Left cardiac atrium (tissue), 4 donors: Measurements from ENCODE around the gene NTF4. TPM values are rescaled to one million over a fixed set of nuclear protein-coding genes. Genes with fewer than 3 reads are reported as not detected.
"Not testable (repeated sequence)": the region's sequence is repeated elsewhere in the genome, so short reads cannot be mapped to it uniquely, and the experiment has no call there.

ENCODE experiments used
- ATAC-seq, 2 donors: fragments of 200-7000 bp; cut with Tn5 transposase; one replicate each; pipeline ENCODE4 v1.9.1; 2020; ENCODE audit warnings: mild to moderate bottlenecking in 2 of 2, moderate library complexity in 2 of 2
- DNase-seq: peaks from one replicate; pipeline ENCODE4 v3.0.0-alpha.2; 2020
- intact Hi-C, 2 donors: fragments of 100-400 bp; cut with DNase I; formaldehyde crosslinking; loops; one replicate each; pipeline versions ENCODE4 v1.14.1 to v1.15.1; 2022 to 2023
- total RNA-seq, 2 donors: library from RNA; stranded (reverse); fragmentation: NEBNext Ultra II Directional; extraction: Animal tissue kit (Norgen Biotek cat#: 25700); gene quantifications; one replicate each; pipeline ENCODE4 v1.2.1, GENCODE V29; 2021
- donor health status: DM: no; HTN: yes; CAD: no.
- donor health status: DM: no; HTN: yes; CAD: no; lungs with severe emphysema.
- donor health status: DM: yes; HTN: yes; CAD: no.
- donor health status: Dilated cardiomyopathy.

NTF4 gene
- total RNA-seq, 2 donors from 2014 or later: 0.81 to 1.2 TPM

DNA sequence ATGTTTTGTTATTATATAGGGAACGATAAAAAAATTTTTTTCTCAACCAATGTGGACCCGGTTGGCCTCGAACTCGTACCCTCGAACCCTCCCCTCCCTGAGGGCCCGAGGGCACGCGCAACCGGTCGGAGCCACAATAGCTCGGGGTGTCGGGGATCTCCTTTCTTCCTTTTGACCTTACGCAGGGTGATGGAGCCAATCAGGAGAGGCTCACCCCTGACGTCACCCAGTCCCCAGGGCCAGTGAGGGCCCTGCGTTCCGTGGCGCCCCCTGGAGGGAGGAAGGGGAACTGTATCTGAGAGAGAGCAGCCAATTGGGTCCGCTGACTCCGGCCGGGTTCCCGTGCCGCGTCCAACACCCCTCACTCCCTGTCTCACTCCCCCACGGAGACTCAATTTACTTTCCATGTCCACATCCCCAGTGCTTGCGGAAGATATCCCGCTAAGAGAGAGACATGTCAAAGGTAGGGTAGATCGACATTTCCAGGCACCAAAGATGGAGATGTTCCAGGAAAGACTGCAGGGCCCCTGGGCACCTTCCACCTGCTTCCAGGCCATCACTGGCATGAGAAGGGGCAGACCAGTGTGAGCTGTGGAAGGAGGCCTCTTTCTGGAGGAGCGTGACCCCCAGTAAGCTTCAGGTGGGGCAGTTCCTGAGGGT is 32.8 kb downstream of the NTF4 start, which contains the start of gene CGB2:
CGB2 (plus strand) TSS at position 249 of the 660 bp plus-strand sequence; CDS start at position 455, 206 bp downstream.
- DNase-seq, intact Hi-C loops, ATAC-seq: not testable (repeated sequence)

GRCh38 chr19:49030323-49030722 is 34.3 kb downstream of the NTF4 start:
- ATAC-seq, DNase-seq, intact Hi-C loops: not testable (repeated sequence)

DNA sequence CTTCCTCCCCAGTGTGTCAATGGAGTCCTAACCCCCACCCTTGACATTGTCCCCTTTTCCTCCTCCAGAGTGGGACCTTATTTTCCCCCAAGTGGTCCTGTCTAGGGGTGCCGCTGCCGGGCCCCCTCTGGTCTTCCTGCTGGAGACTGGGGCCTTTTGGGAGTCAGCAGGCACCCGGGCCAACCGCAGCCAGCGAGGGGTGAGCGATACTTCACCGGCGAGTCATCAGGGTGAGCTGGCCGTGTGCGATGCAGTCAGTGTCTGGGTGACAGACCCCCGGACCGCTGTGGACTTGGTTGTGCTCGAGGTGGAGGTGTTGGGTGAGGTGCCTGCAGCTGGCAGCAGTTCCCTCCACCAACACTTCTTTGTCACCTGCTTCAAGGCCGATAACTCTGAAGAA is 34.9 kb downstream of the NTF4 start:
- ATAC-seq, DNase-seq, intact Hi-C loops: not testable (repeated sequence)

DNA sequence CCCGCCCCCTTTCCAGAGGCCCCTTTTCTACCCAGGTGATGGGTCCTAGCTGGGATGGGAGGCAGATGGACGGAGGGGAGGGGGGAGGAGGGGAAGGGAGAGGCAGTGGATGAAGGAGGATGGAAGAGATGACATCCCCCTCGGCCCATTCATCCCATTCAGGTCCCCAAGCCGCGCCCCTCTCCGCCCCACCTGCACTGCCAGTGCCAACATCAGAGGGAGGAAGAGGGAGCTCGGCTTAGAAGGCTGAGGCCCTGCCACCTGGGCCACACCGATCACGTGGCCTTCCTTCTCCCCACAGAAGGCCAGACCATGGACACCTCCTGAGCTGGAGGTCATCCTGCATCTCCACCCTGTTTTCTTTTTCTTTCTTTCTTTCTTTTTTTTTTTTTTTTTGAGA is 35.9 kb downstream of the NTF4 start:
- ATAC-seq, DNase-seq, intact Hi-C loops: not testable (repeated sequence)

GRCh38 chr19:49025599-49025998 is 39.0 kb downstream of the NTF4 start:
- intact Hi-C loops, DNase-seq, ATAC-seq: not testable (repeated sequence)

GRCh38 chr19:49025088-49025487 is 39.5 kb downstream of the NTF4 start:
- intact Hi-C loops, DNase-seq, ATAC-seq: not testable (repeated sequence)

DNA sequence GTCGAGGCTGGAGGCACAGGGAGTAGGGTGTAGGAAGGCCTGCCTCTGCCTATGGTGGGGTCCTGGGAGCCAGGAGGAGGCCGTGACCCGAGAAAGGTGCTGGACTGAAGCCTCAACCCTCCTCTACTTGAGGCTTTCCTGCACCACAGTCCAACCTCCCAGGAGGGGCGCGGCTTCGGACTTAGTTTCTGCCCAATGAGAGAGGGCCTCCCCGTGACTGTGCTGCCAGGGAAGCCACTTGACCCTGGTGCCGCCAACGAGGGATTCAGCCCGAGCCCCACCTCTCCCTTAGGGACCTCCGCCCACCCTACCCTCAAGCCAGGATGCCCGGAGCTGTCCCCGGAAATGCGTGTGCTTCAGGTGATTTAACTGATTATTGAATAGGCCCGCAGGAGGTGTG is 40.4 kb downstream of the NTF4 start, which contains the start of gene CGB3:
CGB3 (minus strand) TSS at position 101 of the 400 bp plus-strand sequence. CDS start 362 bp downstream, outside the sequence.
- intact Hi-C loops, ATAC-seq, DNase-seq: not testable (repeated sequence)

DNA sequence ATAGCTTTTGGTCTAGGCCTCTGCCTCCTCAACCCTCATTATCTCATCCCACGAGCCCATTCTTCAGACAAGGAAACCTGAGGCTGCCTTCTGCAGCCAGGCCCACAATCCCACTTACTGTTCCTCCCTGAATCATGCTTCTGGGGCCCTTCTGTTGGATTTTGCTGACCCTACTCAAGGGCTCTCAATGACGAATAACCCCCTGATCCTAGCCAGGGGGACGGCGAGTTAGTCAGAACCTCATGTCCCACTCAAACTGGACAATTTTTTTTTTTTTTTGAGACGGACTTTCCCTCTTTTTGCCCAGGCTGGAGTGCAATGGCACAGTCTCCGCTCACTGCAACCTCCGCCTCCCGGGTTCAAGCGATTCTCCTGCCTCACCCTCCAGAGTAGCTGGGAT is 42.5 kb downstream of the NTF4 start:
- ATAC-seq: no peak
- DNase-seq: no peak
- intact Hi-C loops: no loop called here

DNA sequence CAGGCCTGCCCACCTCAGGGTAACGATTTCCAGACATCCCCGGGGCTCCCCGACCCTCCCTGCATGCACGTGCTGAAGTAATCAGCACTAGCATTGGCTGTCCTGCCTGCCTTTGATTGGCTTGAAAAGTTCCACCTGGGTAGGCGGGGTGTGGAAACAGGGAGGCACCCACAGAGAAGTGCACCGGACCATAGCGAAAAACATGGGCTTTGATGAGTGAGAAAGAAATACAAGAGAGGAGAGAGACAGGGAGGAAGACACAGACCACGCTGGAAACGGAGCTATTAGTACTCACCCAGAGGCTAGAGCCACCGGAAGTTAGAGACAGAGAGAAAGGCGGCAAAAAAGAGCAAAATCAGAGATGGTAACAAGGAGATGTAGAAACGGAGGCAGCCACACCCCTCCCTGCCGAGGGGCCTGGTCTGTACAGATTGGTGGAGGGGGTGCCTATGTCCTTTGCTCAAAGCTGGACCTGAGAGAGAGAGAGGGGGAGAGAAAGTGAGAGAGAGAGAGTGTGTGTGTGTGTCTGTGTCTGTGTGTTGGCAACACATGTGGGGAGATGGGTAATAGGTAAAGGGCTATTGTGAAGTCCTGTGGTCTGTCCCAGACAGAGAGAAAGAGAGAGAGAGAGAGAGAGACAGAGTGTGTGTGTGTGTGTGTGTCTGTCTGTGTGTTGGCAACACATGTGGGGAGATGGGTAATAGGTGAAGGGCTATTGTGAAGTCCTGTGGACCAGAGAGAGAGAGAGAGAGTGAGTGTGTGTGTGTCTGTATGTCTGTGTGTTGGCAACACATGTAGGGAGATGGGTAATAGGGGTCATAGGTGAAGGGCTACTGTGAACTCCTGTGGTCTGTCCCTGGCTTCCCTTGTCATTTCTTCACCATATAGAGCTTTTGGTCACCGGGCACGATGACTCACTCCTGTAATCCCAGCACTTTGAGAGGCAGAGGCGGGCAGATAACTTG is 43.4 kb downstream of the NTF4 start:
- intact Hi-C loops: no loop called here
- DNase-seq (no peak), ATAC-seq (no peak)

DNA sequence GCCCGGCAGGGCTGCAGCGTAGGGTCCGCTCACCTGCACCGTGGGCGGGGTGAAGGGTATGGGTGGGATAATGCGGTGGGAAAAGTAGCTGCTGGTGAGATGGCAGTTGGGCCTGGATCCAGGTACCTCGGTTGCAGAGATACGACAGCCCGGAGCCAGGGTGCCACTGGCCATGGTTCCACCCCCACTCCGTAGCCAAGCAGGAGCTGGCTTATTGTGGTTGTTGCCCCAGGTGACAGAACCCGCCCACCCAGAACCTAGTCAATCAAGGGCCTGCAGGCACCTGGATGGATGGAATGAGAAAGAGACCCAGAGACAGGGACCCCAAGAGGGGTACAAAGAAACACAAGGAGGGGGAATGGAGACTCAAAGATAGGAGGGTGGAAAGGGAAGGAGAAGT is 44.3 kb downstream of the NTF4 start:
- no peak for DNase-seq
- ATAC-seq: no peak
- intact Hi-C loops: no loop called here

GRCh38 chr19:49019242-49019932 is 45.2 kb downstream of the NTF4 start:
- DNase-seq (peak; percentile 77), ATAC-seq (peak; percentile 41 to 71)
- intact Hi-C loops: no loop called here

- peak; percentile 41 for DNase-seq
- peak; percentile 19 to 35 for ATAC-seq
- intact Hi-C loops: not testable (repeated sequence)
Measured at GRCh38 chr19:49018388-49019241, 46.0 kb downstream of the NTF4 start.

GRCh38 chr19:49017666-49018351 is 46.8 kb downstream of the NTF4 start:
- ATAC-seq (peak; percentile 70 to 74), DNase-seq (peak; percentile 73)
- intact Hi-C loops: no loop called here

DNA sequence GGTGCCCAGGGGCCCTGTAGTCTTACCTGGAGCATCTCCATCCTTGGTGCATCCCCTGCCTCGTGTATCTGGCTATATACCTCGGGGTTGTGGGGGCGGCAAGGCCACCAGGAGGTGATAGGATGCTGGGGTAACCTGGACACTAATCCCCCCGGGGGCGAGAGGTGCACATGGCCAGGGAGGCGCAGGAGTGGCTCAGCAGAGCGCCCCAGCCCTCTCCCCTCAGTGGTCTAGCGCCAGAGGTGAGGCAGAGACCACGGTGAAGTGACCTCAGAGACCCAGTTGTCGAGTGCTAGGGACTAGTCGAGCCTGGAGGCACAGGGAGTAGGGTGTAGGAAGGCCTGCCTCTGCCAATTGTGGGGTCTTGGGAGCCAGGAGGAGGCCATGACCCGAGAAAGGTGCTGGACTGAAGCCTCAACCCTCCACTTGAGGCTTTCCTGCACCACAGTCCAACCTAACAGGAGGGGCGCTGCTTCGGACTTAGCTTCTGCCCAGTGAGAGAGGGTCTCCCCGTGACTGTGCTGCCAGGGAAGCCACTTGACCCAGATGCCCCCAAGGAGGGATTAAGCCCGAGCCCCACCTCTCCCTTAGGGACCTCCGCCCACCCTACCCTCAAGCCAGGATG is 47.5 kb downstream of the NTF4 start, which contains the start of gene LHB:
LHB (minus strand) TSS at position 51 of the 625 bp plus-strand sequence; CDS start at position 41, 10 bp downstream.
- no peak for ATAC-seq
- no peak for DNase-seq
- intact Hi-C loops: no loop called here

DNA sequence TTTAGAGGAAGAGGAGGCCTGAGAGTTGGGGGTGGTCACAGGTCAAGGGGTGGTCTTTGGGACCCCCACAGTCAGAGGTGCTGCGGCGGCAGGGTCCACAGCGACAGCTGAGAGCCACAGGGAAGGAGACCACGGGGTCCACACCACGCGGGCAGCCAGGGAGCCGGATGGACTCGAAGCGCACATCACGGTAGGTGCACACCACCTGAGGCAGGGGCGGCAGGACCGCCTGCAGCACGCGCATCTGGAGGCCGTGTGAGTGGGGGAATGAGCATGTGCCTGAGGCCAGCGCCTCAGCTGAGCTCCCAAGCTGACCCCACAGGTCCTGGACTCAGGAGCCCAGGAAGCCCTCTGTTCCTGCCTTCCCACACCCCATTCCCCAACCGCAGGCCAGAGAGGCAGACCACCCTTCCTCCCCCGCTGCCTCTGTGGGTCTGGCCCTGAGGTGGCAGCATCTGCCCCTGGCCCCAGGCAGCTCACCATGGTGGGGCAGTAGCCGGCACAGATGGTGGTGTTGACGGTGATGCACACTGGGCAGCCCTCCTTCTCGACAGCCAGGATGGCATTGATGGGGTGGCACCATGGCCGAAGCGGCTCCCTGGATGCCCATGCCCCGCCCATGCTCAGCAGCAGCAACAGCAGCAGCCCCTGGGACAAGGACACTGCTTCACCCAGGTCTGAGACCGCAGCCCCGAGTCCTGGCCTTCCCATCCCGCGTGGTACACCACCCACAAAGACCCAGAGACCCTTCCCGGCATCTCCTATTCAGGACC is 48.4 kb downstream of the NTF4 start:
- no peak for ATAC-seq
- no peak for DNase-seq
- intact Hi-C loops: no loop called here

DNA sequence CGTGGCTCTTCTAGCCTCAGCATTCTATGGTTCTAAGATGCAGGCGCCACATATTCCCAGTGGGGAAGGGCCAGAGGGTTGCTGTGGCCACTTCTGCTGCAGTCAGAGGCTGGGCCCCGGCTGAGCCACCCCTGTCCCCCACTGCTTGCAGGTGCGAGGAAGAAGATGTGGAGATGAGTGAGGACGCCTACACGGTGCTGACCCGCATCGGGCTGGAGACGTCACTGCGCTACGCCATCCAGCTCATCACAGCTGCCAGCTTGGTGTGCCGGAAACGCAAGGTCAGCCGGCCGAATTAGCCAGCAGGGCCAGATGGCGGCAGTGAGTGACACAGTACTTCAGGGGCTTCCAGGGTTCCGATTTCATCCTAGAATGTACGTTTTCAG is 49.8 kb downstream of the NTF4 start:
- DNase-seq: no peak
- intact Hi-C loops: no loop called here

More for the DNA sequence above, 49.8 kb downstream of the NTF4 start:
- no peak for ATAC-seq
